Spleen (tissue), 11 donors: ENCODE data around the gene SOX6. TPM values are rescaled to one million over a fixed set of nuclear protein-coding genes. Genes with fewer than 3 reads are reported as not detected.

Experiments used
- DNase-seq: peaks from one replicate; pipeline ENCODE4 v3.0.0-alpha.2; 2020
- H3K27ac ChIP-seq, 8 donors: fragments of 200-600 bp; sonication (generic) in 7 of 8; 1 replicate in 4 of 8; 2 replicates in 4 of 8; pipeline versions ENCODE4 v1.5.0 to v1.8.0; 2016 to 2021; ENCODE audit warnings: inconsistent platforms in 4 of 8, mild to moderate bottlenecking in 4 of 8, moderate library complexity in 1 of 8
- H3K27me3 ChIP-seq, 7 donors: fragments of 200-600 bp; sonication (generic) in 6 of 7; replicated peaks in 1 of 7; 1 replicate in 4 of 7; 2 replicates in 3 of 7; pipeline versions ENCODE4 v1.5.0 to v1.8.0; 2016 to 2021; ENCODE audit warnings: inconsistent platforms in 3 of 7, mild to moderate bottlenecking in 1 of 7
- H3K36me3 ChIP-seq, 6 donors: fragments of 200-600 bp; sonication (generic) in 5 of 6; 1 replicate in 4 of 6; 2 replicates in 2 of 6; pipeline versions ENCODE4 v1.5.0 to v1.8.0; 2016 to 2021; ENCODE audit warnings: inconsistent platforms in 2 of 6
- H3K4me1 ChIP-seq, 6 donors: fragments of 200-600 bp; sonication (generic) in 5 of 6; 1 replicate in 3 of 6; 2 replicates in 3 of 6; pipeline versions ENCODE4 v1.5.0 to v1.8.0; 2016 to 2021; ENCODE audit warnings: inconsistent platforms in 3 of 6
- H3K4me3 ChIP-seq, 8 donors: fragments of 200-600 bp; sonication (generic) in 7 of 8; 1 replicate in 4 of 8; 2 replicates in 4 of 8; pipeline versions ENCODE4 v1.5.0 to v1.8.0; 2016 to 2021; ENCODE audit warnings: inconsistent platforms in 4 of 8, mild to moderate bottlenecking in 4 of 8, moderate library complexity in 2 of 8
- H3K9me3 ChIP-seq, 8 donors: fragments of 200-600 bp; sonication (generic) in 7 of 8; 1 replicate in 4 of 8; 2 replicates in 4 of 8; pipeline versions ENCODE4 v1.5.0 to v1.8.0; 2016 to 2021; ENCODE audit warnings: inconsistent platforms in 4 of 8
- POLR2A ChIP-seq, 3 donors: fragments of 450-650 bp; IDR thresholded peaks; one replicate each; pipeline ENCODE4 v1.5.1; 2017; ENCODE audit warnings: antibody characterized with exemption in 3 of 3, mild to moderate bottlenecking in 1 of 3
- POLR2AphosphoS5 ChIP-seq, 3 donors: sonication (generic); formaldehyde crosslinking; IDR thresholded peaks; one replicate each; pipeline ENCODE4 v1.5.1; 2017; ENCODE audit warnings: antibody characterized with exemption in 3 of 3
- WGBS, 5 donors: extraction: QIAGEN DNeasy Blood & Tissue Kit in 3 of 5; methylation state at CpG; one replicate each; pipeline versions ENCODE4 v1.1.5 to v1.1.7; 2013 to 2018; 5-methylcytosine and 5-hydroxymethylcytosine counted together
- intact Hi-C: fragments of 100-400 bp; cut with DNase I; formaldehyde crosslinking; loops from one replicate; pipeline ENCODE4 v1.15.0; 2023; ENCODE audit warnings: low total_unique reads
- polyA plus RNA-seq, 3 donors: library from polyadenylated mRNA; stranded (reverse); fragments of 200-250 nt; gene quantifications; one replicate each; pipeline ENCODE4 v1.2.1, GENCODE V29; 2013
- total RNA-seq, 7 donors: library from RNA; depleted of rRNA in 3 of 7; stranded (reverse); fragments of >200 nt in 3 of 7; fragmentation: NEBNext Ultra II Directional in 4 of 7; extraction: Animal tissue kit (Norgen Biotek cat#: 25700) in 4 of 7; gene quantifications; one replicate each; pipeline versions ENCODE4 v1.1.0 to v1.2.1, GENCODE V29; 2016 to 2021
- TF ChIP-seq, protein P1 (sequence below), 11 experiments: fragments of 200-600 bp in 7 of 11; fragments of 450-650 bp in 4 of 11; sonication (generic) in 4 of 11; IDR thresholded peaks in 8 of 11; conservative IDR thresholded peaks in 3 of 11; 1 replicate in 7 of 11; 2 replicates in 4 of 11; pipeline versions ENCODE4 v1.4.0 to v1.8.0; 2016 to 2021; ENCODE audit warnings: antibody characterized with exemption in 11 of 11, inconsistent platforms in 4 of 11, mild to moderate bottlenecking in 1 of 11
- donor health status: healthy with polysubstance abuse.
- donor health status: DM: no; HTN: no; CAD: no; lungs with moderate emphysema.
- donor health status: DM: no; HTN: no; CAD: no.
- donor health status: Bipolar disorder and iron deficiency.
- donor health status: healthy.
- donor health status: DM: no; HTN: no; CAD: no.
- donor health status: DM: yes; HTN: yes; CAD: no.

SOX6 gene
- total and polyA plus RNA-seq, 10 donors = 0.11 to 12.4 (median 3.7) TPM

- H3K36me3 ChIP-seq = no peaks in the 10 kb centered on the region
- no peak overlapping the region for H3K4me3 ChIP-seq
- 46 to 67% (median 46%) methylated on average over 2 of the region's 2 CpGs for WGBS, 5 donors
- intact Hi-C loops = no loop called here
- no peak overlapping the region for H3K27ac ChIP-seq
- TF ChIP-seq POLR2AphosphoS5 (IDR thresholded peaks at IDR 0.05) (no peak), POLR2A (IDR thresholded peaks at IDR 0.05) (no peak)
- TF ChIP-seq, protein P1, sequence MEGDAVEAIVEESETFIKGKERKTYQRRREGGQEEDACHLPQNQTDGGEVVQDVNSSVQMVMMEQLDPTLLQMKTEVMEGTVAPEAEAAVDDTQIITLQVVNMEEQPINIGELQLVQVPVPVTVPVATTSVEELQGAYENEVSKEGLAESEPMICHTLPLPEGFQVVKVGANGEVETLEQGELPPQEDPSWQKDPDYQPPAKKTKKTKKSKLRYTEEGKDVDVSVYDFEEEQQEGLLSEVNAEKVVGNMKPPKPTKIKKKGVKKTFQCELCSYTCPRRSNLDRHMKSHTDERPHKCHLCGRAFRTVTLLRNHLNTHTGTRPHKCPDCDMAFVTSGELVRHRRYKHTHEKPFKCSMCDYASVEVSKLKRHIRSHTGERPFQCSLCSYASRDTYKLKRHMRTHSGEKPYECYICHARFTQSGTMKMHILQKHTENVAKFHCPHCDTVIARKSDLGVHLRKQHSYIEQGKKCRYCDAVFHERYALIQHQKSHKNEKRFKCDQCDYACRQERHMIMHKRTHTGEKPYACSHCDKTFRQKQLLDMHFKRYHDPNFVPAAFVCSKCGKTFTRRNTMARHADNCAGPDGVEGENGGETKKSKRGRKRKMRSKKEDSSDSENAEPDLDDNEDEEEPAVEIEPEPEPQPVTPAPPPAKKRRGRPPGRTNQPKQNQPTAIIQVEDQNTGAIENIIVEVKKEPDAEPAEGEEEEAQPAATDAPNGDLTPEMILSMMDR (IDR thresholded peaks at IDR 0.05 in 8 of 11, conservative IDR thresholded peaks at IDR 0.05 in 3 of 11) = no peak
- DNase-seq = no peak
- H3K27me3 ChIP-seq = no peaks in the 10 kb centered on the region
- H3K9me3 ChIP-seq = no peaks in the 10 kb centered on the region
- no peaks in the 10 kb centered on the region for H3K4me1 ChIP-seq
Measured at GRCh38 chr11:15988016-15988550, 368.3 kb downstream of the SOX6 start.

DNA sequence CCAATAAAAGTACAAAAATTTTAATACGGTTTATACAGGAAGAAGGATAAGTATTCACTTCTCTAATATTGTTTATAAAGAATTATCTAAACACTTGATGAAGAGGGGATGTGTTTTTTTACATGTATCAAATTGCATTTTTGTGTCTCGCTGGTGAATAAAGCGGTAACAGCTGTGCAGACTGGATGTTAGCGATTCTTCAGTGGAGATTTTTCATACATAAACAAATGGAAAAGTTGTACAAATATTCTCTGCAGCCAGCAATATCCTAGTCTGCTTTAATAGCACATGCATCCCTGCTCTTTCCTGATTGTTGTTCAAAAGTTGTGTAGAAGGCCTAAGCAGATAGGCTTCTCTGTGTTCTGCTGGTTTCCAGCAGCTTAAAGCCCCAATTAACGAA lies 369.3 kb downstream of the SOX6 start:
- Histone ChIP-seq H3K9me3 (no peaks in the 10 kb centered on the region), H3K4me1 (no peaks in the 10 kb centered on the region), H3K27me3 (no peaks in the 10 kb centered on the region), H3K36me3 (no peaks in the 10 kb centered on the region), H3K27ac (no peak overlapping the region), H3K4me3 (no peak overlapping the region)
- intact Hi-C loops = no loop called here
- TF ChIP-seq POLR2A (IDR thresholded peaks at IDR 0.05) = no peak
- TF ChIP-seq POLR2AphosphoS5 (IDR thresholded peaks at IDR 0.05) = no peak
- TF ChIP-seq, protein P1 (IDR thresholded peaks at IDR 0.05 in 8 of 11, conservative IDR thresholded peaks at IDR 0.05 in 3 of 11) = no peak
- WGBS, 5 donors = 78 to 92% (median 83%) methylated on average over 5 of the region's 5 CpGs
- no peak for DNase-seq

DNA sequence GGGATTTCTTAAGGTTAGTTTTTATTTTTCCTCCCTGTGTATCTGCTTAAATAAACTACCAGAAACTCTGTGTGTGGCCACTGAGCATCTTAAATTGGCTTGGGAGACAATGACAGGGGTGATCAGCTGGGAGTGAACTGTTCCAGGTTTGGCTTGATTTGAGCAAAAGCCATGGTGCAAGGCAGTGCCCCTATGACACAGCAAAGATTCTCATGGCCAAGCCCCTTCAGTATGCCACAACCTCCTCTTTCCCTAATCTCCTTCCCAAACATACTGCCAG lies 370.5 kb downstream of the SOX6 start:
- intact Hi-C loops = no loop called here
- no peak overlapping the region for H3K27ac ChIP-seq
- no peaks in the 10 kb centered on the region for H3K4me1 ChIP-seq
- DNase-seq = no peak
- H3K4me3 ChIP-seq = no peak overlapping the region
- H3K27me3 ChIP-seq = no peaks in the 10 kb centered on the region
- H3K36me3 ChIP-seq = no peaks in the 10 kb centered on the region
- no peak for TF ChIP-seq POLR2A (IDR thresholded peaks at IDR 0.05)
- H3K9me3 ChIP-seq = no peaks in the 10 kb centered on the region

DNA sequence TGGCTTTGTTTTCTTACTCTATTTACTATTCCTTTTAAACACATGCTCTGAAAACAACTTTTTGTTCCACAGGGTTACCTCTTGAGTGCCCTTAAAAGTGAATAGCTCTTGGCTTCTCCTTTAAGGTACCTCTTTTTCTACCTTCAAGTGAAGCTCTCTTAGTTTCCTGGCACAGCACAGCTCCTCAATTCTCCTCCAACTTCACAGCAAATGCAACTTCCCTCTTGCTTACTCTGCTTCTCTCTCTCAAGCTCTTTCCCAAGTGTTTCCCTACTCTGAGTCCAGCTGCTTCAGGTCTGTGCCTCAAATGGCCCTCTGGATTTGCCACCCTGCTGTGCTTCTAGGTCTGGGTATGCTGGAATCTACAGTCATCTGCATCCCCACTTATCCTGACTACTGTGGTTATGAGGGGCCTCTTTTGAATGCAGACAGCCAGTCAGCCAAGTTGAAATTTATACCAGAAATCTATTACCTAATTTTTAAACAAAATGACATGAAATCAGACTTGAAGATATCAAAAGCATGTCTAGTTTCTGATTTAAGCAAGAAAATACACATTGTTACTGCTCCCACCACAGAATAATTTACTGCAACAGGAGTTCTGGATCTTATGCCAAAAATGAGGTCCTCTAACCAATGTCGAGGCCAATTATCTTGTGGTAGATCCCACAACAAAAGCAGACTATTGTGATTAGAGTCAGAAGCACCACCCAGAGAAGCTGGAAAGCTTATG lies 371.1 kb downstream of the SOX6 start:
- DNase-seq = no peak
- Histone ChIP-seq H3K27ac (no peak overlapping the region), H3K36me3 (no peaks in the 10 kb centered on the region), H3K27me3 (no peaks in the 10 kb centered on the region), H3K9me3 (no peaks in the 10 kb centered on the region), H3K4me3 (no peak overlapping the region), H3K4me1 (no peaks in the 10 kb centered on the region)
- TF ChIP-seq POLR2A (IDR thresholded peaks at IDR 0.05) = no peak
- TF ChIP-seq, protein P1 (IDR thresholded peaks at IDR 0.05 in 8 of 11, conservative IDR thresholded peaks at IDR 0.05 in 3 of 11) = no peak
- TF ChIP-seq POLR2AphosphoS5 (IDR thresholded peaks at IDR 0.05) = no peak
- WGBS, 5 donors = 56 to 73% (median 68%) methylated on average over 1 of the region's 1 CpG
- intact Hi-C loops = no loop called here
